Tibial artery (tissue), 4 donors: ENCODE measurements around the gene NOC4L.
A peak's percentile ranks its signal among the peaks of the same experiment; 100 is the strongest.

Experiments
- DNase-seq, 2 donors: peaks; one replicate each; pipeline ENCODE4 v3.0.0-alpha.2; 2019
- H3K27ac ChIP-seq, 2 donors: fragments of 200-600 bp; sonication (generic) in 1 of 2; 1 replicate in 1 of 2; 2 replicates in 1 of 2; pipeline ENCODE4 v1.5.1; 2018 to 2019; ENCODE audit warnings: mild to moderate bottlenecking in 1 of 2
- H3K27me3 ChIP-seq, 2 donors: fragments of 200-600 bp; sonication (generic) in 1 of 2; one replicate each; pipeline versions ENCODE4 v1.5.1 to v1.6.0; 2016 to 2019
- H3K36me3 ChIP-seq, 3 donors: fragments of 200-600 bp; sonication (generic) in 2 of 3; one replicate each; pipeline ENCODE4 v1.5.1; 2016 to 2019; ENCODE audit warnings: mild to moderate bottlenecking in 2 of 3
- H3K4me1 ChIP-seq, 4 donors: fragments of 200-600 bp; sonication (generic) in 2 of 4; 1 replicate in 3 of 4; 2 replicates in 1 of 4; pipeline ENCODE4 v1.5.1; 2016 to 2019
- H3K4me3 ChIP-seq, 2 donors: fragments of 200-600 bp; sonication (generic) in 1 of 2; 1 replicate in 1 of 2; 2 replicates in 1 of 2; pipeline ENCODE4 v1.5.1; 2018 to 2019; ENCODE audit warnings: mild to moderate bottlenecking in 2 of 2
- H3K9me3 ChIP-seq, 3 donors: fragments of 200-600 bp; sonication (generic) in 1 of 3; one replicate each; pipeline ENCODE4 v1.5.1; 2016 to 2019
- intact Hi-C: fragments of 100-400 bp; cut with DNase I; formaldehyde crosslinking; loops from one replicate; pipeline ENCODE4 v1.15.0; 2023; ENCODE audit warnings: low total_unique reads
- TF ChIP-seq, protein P1 (sequence below), 2 experiments: fragments of 200-600 bp in 1 of 2; fragments of 450-650 bp in 1 of 2; IDR thresholded peaks; one replicate each; pipeline ENCODE4 v1.5.1; 2017 to 2019; ENCODE audit warnings: antibody characterized with exemption in 2 of 2, mild to moderate bottlenecking in 1 of 2, moderate library complexity in 1 of 2

Gene NOC4L

DNA sequence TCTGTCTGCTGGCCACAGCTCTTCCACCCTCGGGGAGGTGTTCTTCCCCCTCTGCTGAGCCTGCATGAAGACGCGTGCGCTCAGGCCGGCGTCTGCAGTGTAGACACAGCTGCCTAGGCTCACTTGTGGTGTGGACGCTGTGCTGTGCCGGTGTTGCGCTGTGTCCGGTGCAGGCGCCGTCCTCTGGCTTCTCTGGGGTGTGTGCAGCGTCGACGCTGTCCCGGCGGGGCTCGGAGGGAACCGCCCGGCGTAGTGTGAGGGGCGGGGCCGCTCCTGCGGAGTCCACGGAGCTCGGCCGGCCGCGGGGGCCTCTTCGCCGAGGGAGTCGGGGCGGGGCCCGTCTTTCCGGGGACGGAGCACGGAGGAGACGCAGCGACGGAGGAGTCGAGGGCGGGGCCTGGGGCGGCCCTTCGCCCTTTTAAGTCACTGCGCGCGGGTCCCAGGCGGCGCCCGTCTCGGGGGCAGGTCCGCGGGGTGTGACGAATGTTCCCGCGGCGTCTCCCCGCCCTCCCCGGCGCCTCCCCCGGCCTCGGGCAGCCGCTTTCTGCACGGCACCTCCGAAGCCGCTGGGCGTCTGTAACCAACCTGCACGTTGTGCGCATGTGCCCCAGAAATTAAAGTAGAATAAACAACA is 45.2 kb downstream of the NOC4L start:
- DNase-seq: peak; percentile 83 to 94
- intact Hi-C loops: no loop called here
- no peaks in the 10 kb centered on the region for H3K36me3 ChIP-seq
- H3K4me3 ChIP-seq: peak overlapping the region; percentile 55 to 65
- TF ChIP-seq, protein P1, sequence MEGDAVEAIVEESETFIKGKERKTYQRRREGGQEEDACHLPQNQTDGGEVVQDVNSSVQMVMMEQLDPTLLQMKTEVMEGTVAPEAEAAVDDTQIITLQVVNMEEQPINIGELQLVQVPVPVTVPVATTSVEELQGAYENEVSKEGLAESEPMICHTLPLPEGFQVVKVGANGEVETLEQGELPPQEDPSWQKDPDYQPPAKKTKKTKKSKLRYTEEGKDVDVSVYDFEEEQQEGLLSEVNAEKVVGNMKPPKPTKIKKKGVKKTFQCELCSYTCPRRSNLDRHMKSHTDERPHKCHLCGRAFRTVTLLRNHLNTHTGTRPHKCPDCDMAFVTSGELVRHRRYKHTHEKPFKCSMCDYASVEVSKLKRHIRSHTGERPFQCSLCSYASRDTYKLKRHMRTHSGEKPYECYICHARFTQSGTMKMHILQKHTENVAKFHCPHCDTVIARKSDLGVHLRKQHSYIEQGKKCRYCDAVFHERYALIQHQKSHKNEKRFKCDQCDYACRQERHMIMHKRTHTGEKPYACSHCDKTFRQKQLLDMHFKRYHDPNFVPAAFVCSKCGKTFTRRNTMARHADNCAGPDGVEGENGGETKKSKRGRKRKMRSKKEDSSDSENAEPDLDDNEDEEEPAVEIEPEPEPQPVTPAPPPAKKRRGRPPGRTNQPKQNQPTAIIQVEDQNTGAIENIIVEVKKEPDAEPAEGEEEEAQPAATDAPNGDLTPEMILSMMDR (IDR thresholded peaks at IDR 0.05): no peak
- H3K27me3 ChIP-seq: peaks cover 0 to 5% of the 10 kb centered on the region in 2 donors
- H3K27ac ChIP-seq: peak overlapping the region; percentile 54 to 70
- H3K9me3 ChIP-seq: peaks cover 0 to 43% (median 18%) of the 10 kb centered on the region in 3 donors
- peaks cover 0 to 21% (median 15%) of the 10 kb centered on the region in 4 donors for H3K4me1 ChIP-seq

DNA sequence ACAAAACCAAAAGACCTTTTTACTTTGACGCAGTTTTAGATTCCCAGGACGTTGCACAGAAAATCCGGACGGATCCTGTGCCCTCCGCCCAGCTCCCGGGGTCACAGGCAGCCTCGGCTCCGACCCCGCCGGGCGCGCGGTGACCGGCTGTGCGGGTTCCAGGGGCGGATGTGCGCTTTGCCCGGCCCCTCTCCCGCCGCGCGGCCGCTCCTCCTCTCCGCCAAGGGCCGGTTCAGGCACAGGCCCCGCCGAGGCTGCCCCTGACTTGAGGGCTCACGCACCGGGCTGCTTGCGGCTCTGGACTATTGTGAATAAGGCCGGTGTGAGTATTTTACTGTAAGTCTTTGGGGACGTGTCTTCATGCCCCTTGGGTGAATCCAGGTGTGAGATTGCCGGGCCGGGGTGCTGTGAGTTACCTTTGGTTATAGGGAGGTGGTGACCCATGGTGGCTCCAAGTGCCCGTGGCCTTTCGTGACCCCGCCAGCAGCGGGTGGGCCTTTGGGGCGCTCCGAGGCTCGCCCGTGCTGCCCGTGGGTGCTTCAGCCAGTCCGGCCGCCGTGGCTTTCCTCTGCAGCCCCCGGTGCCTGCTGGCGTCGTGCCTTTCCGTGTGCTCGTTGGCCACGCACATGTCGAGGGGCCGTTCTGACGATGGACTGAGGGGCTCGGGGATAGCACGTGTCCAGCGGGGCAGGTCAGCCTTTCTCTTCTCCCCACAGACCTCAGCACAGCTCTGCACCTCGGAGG is 45.9 kb downstream of the NOC4L start:
- H3K4me3 ChIP-seq: peak overlapping the region; percentile 55 to 65
- H3K27ac ChIP-seq: peak overlapping the region; percentile 54 to 70
- peaks cover 0 to 37% (median 11%) of the 10 kb centered on the region in 3 donors for H3K9me3 ChIP-seq
- peaks cover 0 to 21% (median 15%) of the 10 kb centered on the region in 4 donors for H3K4me1 ChIP-seq
- H3K36me3 ChIP-seq: no peaks in the 10 kb centered on the region
- intact Hi-C loops: no loop called here
- peaks cover 0 to 10% of the 10 kb centered on the region in 2 donors for H3K27me3 ChIP-seq
- DNase-seq: no peak
- TF ChIP-seq, protein P1 (IDR thresholded peaks at IDR 0.05): no peak

DNA sequence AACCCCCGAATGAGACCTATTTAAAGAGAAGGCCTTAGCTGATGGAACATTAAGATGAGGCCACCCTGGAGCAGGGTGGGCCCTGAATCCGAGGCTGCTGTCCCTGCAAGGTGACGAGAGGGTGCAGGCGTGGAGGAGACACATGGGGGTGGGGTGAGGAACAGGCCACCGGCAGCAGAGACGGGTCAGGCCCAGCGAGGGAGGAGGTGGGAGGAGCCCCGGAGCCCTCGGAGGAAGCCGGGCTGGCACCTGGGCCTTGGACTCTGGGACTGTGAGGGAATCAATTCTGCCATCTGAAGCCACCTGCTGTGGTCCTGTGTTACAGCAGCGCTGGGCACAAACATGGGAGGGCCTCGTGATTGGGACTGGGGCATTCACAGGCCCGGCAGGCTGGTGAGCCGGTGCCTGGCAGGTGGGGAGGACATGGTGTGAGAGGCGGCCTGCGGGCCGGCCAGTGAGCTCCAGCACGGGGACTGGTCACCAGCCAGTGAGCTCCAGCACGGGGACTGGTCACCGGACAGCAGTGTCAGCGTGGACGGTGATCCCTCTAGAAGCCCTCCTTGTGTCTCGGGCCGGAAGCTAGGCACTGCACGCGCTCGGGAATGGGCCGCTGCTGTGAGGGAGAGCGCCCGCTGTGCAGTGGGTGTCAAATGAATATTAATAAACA is 46.7 kb downstream of the NOC4L start:
- Histone ChIP-seq H3K4me1 (peaks cover 0 to 21% (median 15%) of the 10 kb centered on the region in 4 donors), H3K27me3 (peaks cover 0 to 14% of the 10 kb centered on the region in 2 donors), H3K27ac (no peak overlapping the region), H3K9me3 (peaks cover 0 to 30% (median 6%) of the 10 kb centered on the region in 3 donors), H3K4me3 (no peak overlapping the region), H3K36me3 (no peaks in the 10 kb centered on the region)
- TF ChIP-seq, protein P1 (IDR thresholded peaks at IDR 0.05): no peak
- no peak for DNase-seq
- intact Hi-C loops: no loop called here

DNA sequence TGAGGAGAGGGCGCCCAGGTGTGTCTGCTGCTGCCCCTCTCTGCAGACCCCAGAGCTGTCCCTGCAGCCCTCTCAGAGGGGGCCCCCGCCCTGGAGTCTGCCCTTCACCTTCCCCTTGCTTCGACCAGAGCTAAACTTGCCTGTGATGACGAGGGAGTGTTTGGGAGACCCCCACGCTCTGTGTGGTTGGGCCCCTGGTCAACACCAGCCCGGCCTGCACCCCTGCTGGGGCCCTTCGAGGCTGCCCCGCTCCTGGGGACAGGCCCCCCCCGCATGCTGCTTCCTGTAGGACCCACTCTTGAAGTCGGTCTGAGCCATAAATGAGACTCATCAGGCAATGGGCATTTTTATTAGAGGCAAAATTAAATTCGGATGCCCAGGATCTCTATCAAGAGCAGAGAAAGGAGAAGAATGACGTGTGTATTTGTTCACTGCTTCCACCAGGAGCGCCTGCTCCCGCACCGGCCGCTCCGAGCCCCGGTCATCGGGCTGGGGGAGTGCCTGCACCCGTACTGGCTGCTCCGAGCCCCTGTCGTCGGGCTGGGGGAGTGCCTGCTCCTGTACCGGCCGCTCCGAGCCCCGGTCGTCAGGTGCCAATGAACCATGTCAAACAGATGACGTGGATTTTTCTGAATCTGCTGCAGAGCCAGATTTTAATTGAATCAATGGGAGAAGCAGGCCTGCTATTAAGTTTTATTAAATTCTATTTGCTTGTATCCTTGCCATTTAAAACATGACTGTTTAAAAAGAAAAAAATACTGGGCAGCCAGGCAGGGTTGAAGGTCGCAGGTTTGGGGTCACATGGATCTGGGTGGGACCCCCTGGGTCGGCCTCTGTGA is 47.7 kb downstream of the NOC4L start:
- intact Hi-C loops: no loop called here
- peaks cover 0 to 23% of the 10 kb centered on the region in 2 donors for H3K27me3 ChIP-seq
- DNase-seq: no peak
- no peaks in the 10 kb centered on the region for H3K36me3 ChIP-seq
- H3K9me3 ChIP-seq: peaks cover 0 to 20% (median 0%) of the 10 kb centered on the region in 3 donors
- TF ChIP-seq, protein P1 (IDR thresholded peaks at IDR 0.05): no peak
- H3K4me1 ChIP-seq: peaks cover 0 to 21% (median 15%) of the 10 kb centered on the region in 4 donors
- no peak overlapping the region for H3K27ac ChIP-seq
- no peak overlapping the region for H3K4me3 ChIP-seq

DNA sequence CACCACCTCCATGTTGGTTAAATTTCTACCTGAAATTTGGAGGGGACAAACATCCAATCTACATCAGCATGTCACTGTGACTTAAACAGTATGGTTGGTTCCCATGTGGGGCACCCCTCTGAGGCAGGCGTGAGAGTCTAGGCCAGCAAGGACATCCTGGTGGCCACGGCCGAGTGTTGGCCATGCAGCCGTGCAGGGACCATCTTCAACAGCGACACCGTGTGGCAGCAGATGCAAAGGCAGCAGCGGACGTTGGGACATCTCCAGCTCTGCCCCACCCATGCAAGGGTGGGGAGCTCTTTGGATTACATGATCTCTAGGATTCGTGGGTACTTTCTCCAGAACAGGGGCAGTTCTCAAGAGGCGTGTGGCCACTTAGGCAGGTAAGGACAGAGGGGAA is 49.8 kb downstream of the NOC4L start:
- H3K36me3 ChIP-seq: no peaks in the 10 kb centered on the region
- TF ChIP-seq, protein P1 (IDR thresholded peaks at IDR 0.05): no peak
- H3K9me3 ChIP-seq: peaks cover 0 to 5% (median 0%) of the 10 kb centered on the region in 3 donors
- peaks cover 0 to 43% of the 10 kb centered on the region in 2 donors for H3K27me3 ChIP-seq
- intact Hi-C loops: no loop called here
- no peak overlapping the region for H3K27ac ChIP-seq
- H3K4me3 ChIP-seq: no peak overlapping the region
- no peak for DNase-seq
- peaks cover 0 to 15% (median 12%) of the 10 kb centered on the region in 4 donors for H3K4me1 ChIP-seq
